ENCODE measurements around the gene ZNF41. TPM values are rescaled to one million over a fixed set of nuclear protein-coding genes. Genes with fewer than 3 reads are reported as not detected.

ZNF41 gene
- total RNA-seq, 1 donor from 2014 or later: 6.3 TPM

DNA sequence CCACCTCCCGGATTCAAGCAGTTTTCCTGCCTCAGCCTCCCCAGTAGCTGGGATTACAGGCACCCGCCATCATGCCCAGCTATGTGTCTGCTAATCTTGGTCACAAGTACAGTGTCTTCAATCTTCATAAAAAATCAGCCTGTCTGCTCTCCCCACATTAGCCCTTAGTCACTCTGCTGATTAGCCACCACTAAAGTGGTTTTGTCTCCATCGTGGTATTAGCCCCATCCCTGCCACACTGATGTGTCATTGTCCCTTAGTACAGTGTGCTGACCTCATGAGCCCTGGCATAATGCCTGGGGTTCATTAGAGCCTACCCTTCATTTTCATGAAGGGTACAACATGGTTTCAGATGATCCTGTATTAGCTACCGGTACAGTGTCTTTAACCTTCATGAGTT lies 62.8 kb downstream of the ZNF41 start:
- Mint-ChIP-seq H3K27ac (ENCODE audit: unreplicated experiment) (no peak overlapping the region), H3K4me3 (ENCODE audit: unreplicated experiment) (no peak overlapping the region), H3K9me3 (ENCODE audit: unreplicated experiment) (peaks cover 23% of the 10 kb centered on the region), H3K36me3 (ENCODE audit: unreplicated experiment) (no peaks in the 10 kb centered on the region), H3K27me3 (ENCODE audit: unreplicated experiment) (no peaks in the 10 kb centered on the region), H3K4me1 (ENCODE audit: unreplicated experiment) (no peaks in the 10 kb centered on the region)
- no peak for DNase-seq (ENCODE audit: extremely low spot score, unreplicated experiment)
- TF ChIP-seq, protein P1, sequence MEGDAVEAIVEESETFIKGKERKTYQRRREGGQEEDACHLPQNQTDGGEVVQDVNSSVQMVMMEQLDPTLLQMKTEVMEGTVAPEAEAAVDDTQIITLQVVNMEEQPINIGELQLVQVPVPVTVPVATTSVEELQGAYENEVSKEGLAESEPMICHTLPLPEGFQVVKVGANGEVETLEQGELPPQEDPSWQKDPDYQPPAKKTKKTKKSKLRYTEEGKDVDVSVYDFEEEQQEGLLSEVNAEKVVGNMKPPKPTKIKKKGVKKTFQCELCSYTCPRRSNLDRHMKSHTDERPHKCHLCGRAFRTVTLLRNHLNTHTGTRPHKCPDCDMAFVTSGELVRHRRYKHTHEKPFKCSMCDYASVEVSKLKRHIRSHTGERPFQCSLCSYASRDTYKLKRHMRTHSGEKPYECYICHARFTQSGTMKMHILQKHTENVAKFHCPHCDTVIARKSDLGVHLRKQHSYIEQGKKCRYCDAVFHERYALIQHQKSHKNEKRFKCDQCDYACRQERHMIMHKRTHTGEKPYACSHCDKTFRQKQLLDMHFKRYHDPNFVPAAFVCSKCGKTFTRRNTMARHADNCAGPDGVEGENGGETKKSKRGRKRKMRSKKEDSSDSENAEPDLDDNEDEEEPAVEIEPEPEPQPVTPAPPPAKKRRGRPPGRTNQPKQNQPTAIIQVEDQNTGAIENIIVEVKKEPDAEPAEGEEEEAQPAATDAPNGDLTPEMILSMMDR (IDR thresholded peaks at IDR 0.05): no peak

DNA sequence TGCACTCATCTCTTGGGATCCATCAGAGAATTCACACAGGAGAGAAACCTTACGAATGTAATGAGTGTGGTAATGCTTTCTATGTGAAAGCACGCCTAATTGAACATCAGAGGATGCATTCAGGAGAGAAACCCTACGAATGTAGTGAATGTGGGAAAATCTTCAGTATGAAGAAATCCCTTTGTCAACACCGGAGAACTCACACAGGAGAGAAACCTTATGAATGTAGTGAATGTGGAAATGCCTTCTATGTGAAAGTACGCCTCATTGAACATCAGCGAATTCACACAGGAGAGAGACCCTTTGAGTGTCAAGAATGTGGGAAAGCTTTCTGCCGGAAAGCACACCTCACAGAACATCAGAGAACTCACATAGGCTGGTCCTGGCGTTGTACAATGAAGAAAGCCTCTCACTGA lies 69.8 kb downstream of the ZNF41 start:
- no peaks in the 10 kb centered on the region for H3K36me3 Mint-ChIP-seq (ENCODE audit: unreplicated experiment)
- H3K27me3 Mint-ChIP-seq (ENCODE audit: unreplicated experiment): no peaks in the 10 kb centered on the region
- H3K4me3 Mint-ChIP-seq (ENCODE audit: unreplicated experiment): no peak overlapping the region
- H3K9me3 Mint-ChIP-seq (ENCODE audit: unreplicated experiment): peaks cover 34% of the 10 kb centered on the region
- no peaks in the 10 kb centered on the region for H3K4me1 Mint-ChIP-seq (ENCODE audit: unreplicated experiment)
- TF ChIP-seq, protein P1 (IDR thresholded peaks at IDR 0.05): no peak
- no peak for DNase-seq (ENCODE audit: extremely low spot score, unreplicated experiment)
- no peak overlapping the region for H3K27ac Mint-ChIP-seq (ENCODE audit: unreplicated experiment)

Other genes with a start within 250 kb of the ZNF41 start
- 0.13 and 0.16 TPM in 2 replicates for gene ZNF157, start 112.6 kb downstream of the ZNF41 start, total RNA-seq
- 66.8 and 73.9 TPM in 2 replicates for gene ARAF, start 78.0 kb upstream of the ZNF41 start, total RNA-seq
- 403 and 405 TPM in 2 replicates for gene TIMP1, start 99.2 kb upstream of the ZNF41 start, total RNA-seq
- gene SYN1, start 136.6 kb upstream of the ZNF41 start, total RNA-seq: 0.71 and 1.9 TPM in 2 replicates
- gene CFP, start 146.7 kb upstream of the ZNF41 start, total RNA-seq: 0.57 and 0.97 TPM in 2 replicates
- 40.9 and 41.5 TPM in 2 replicates for gene ELK1, start 167.3 kb upstream of the ZNF41 start, total RNA-seq
- gene UXT, start 176.0 kb upstream of the ZNF41 start, total RNA-seq: 69.6 and 77.7 TPM in 2 replicates